ENCODE results near the gene RDH16.
"Not testable (repeated sequence)": the region's sequence is repeated elsewhere in the genome, so short reads cannot be mapped to it uniquely, and the experiment has no call there.

Gene RDH16

DNA sequence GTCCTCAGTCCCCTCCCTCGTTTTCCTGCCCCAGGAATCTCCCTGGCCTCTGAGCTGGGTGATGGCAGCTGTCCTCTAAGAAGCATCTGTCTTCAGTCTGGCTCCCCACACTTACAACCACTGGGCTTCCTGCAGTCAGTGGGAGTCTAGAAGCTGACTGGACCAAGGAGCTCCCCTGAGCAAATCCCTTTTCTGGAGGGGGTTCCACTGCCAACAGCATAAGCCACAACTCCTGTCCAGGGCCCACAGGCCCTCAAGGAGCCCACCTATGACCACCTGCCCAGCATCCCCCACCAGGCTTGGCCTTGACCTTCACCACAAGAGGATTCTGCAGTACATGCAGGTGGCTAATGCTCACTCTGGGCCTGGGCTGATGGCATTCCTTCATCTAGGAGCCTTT is 4.1 kb downstream of the RDH16 start:
- DNase-seq (ENCODE audit: low spot score), result no peak

DNA sequence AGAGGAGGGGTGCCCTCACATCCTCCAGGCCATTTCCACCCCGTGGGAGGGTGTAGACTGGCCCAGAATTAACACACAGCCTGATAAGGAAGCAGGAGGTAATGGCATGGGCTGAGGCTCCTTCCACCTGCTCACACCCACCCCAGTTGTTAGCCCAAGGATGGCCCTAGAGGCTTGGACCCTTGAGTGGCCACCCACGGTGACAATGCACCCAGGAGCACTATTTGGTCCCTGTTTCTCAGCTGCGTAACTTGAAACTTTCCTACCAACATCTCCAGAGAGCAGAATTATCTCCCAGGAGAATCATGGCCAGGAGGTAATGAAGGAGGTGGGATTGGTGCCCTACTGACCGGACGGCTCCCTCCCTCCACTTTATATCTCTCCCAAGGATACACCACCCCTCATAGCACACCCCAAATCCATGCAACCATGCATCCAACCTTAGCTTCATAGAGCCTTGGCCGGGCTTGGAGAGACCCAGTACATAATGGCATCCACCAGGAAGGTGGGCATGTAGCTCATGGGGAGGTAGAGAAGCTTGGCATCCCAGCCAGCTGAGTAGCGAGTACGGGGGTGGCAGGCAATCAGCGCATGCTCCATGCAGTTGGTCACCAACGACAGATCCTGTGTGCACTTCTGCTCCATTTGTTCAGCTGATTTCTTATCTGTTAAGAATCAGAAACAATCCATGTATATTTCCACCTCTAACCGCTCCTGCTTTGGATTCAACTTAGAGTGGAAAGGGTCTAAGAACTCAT is 5.6 kb downstream of the RDH16 start:
- no peak for DNase-seq (ENCODE audit: low spot score)

DNA sequence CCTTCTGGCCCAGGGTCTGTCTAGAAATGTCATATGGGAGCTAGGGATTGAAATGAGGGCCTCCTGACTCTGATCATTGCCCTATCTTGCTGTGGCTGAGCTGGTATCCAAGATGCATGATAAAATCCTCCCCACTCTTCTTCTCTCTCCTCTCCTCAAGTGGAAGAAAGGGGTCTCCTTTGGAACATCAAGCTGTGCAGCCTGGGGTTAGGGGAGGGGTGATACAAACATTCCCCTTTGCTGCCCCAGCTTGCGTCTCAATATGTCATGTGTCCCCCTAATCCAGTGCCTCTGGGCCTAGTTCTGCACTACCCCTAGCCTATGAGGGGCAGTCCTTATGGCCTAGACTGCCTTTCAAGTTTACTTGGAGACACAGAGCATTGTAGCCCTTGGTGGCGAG is 8.5 kb downstream of the RDH16 start:
- DNase-seq (ENCODE audit: low spot score), result no peak

DNA sequence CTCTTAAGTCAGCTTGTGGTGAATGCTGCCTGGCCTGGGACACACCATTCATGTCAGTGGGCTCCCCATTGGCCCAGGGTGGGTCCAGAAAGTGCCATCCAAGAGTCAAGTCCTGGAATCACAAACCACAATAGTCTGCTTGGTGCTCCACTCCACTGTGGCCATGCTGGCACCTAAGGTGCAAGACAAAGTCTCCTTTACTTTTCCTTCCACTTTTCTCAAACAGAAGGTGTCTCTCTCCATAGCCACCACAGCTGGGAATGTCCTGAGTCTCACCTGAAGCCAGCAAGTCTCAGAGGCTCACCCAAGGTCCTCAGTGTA is 9.0 kb downstream of the RDH16 start:
- DNase-seq (ENCODE audit: low spot score), result no peak

DNA sequence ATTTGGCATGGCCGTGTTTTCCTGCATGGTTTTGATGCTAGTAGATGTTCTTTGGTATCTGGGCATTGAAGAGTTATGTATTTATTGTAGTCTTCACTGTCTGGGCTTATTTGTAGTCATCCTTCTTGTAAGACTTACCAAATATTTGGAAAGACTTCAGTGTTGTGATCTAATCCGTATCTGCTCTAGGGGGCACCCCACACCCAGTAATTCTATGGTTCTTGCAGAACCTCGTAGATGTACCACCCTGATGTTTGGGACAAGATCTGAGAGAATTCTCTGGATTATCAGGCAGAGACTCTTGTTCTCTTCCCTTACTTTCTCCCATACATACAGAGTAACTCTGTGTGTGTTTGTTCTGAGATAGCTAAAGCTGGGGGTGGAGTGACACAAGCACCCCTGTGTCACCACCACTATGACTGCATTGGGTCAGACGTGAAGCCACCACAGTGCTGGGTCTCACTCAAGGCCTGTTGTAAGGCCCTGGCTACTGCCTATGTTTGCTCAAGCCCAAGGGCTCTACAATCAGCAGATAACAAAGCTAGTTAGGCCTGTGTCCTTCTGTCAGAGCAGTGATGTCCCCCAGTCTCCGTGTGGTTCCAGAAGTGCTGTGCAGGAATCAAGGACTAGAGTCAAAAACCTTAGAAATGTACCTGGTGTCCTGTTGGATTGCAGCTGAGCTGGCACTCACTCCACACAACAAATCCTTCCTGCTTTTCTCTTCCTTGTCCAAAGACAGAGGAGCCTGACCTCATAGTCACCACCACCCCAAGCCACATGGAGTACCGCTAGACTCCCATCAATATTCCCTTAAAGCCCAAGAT is 9.6 kb downstream of the RDH16 start:
- DNase-seq (ENCODE audit: low spot score), result no peak

DNA sequence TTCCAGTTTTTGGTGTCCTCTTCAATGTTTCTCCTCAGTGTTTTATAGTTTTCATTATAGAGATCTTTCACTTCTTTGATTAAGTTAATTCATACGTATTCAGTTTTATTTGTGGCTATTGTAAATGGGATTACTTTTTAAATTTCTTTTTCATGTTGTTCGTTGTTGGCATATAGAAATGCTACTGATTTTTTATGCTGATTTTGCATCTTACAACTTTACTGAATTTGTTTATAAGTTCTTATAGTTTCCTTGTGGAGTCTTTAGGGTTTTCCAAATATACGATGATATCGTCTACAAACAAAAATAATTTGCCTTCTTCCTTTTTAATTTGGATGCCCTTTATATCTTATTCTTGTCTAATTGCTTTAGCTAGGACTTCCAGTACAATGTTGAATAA is 13.5 kb downstream of the RDH16 start:
- no peak for DNase-seq (ENCODE audit: low spot score)

DNA sequence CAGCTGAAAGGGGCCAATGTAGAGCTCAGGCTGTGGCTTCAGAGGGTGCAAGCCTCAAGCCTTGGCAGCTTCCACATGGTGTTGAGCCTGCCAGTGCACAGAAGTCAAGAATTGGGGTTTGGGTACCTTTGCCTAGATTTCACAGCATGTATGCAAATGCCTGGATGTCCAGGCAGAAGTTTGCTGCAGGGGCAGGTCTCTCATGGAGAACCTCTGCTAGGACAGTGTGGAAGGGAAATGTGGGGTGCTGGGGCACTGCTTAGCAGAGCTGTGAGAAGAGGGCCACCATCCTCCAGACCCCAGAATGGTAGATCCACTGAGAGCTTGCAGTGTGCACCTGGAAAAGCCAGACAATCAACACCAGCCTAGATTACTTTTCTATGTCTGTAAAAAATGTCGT is 14.0 kb downstream of the RDH16 start:
- DNase-seq (ENCODE audit: low spot score), result not testable (repeated sequence)

DNA sequence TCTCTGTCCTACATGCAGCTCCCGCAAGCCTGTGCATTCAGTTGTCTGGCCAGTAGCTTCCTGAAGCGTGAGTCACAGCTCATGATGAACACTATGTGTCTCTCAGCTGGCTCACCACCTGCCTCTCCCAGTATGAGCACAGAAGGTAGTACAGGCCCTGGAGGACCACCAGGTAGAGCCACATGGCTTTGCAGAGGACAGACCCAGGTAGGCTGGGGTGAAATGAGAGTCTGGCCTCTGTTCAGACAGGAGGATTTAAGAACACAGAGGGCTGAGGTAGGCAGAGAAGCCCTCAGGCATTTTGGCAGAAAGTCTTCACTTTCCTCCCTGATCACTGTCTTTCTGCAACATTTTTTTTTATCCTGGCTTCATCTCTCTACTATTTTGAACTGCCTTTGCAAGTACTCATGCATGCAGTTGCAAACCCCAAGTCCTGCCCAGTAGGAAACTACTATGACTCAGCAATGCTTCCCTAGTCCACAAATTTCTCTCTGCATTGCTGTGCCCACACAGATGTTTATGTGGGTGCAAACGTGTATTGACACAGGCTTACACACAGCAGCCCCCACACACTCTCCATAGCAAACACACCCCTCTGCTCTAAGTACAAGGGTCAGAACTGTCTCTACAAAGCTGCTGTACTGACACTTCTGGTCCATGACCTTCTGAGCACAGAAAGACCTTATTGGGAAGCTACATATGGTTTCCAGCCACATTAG is 15.9 kb downstream of the RDH16 start:
- peak; percentile 4 for DNase-seq (ENCODE audit: low spot score)

DNA sequence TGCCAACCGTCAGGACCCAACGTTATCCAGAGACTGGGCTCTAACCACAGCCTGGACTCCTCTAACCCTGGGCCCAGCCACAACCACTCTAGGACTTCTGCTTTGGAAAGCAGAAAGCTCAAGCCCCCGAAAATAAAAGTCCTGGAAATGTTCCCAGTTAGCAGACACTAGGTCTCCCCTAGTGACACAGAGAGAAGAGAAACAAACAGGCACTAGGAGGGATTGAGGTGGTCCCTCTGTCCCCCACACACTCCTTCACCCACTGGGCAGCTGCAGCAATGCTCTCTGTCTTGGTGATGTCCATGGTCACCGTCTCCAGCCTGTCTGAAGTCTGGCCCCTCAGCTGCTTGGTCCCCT is 16.5 kb downstream of the RDH16 start:
- not testable (repeated sequence) for DNase-seq (ENCODE audit: low spot score)

DNA sequence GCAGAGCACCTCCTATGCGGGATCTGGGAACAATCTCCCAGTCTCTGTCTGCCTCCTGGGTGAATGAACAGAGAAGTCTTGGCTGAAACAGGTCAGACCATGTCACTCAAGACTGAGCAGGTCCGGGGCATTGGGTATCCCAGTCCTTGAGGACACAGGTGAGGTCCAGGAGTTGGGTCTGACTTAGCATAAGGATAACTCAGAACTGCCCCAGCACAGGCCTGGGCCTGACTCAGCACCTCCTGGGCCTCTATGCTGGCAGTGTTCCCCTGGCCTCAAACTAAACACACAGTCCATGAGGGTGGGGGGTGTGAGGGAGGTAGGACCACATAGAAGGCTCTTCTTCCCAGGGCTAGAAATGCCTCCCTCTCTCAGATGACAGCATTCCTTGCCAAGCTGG is 21.7 kb downstream of the RDH16 start:
- DNase-seq (ENCODE audit: low spot score), result no peak

DNA sequence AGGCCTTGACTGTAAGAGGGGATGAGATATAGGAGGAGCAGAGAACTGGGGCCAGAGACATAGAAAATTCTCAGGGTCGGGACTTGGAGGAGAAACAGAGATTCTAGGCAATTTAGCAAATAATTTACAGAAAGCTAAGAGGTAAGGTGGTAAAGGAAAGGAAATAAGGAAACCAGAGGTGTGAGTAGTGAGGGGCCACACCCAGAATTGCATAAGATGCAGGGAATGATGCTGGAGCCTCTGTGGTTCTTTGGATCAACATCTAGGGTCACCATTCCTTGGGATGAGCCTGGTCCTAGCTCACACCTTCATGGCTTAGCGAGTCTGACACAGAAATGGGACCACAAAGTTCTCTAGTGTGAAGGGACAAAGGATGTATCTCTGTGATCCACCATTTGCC is 22.3 kb downstream of the RDH16 start:
- no peak for DNase-seq (ENCODE audit: low spot score)

DNA sequence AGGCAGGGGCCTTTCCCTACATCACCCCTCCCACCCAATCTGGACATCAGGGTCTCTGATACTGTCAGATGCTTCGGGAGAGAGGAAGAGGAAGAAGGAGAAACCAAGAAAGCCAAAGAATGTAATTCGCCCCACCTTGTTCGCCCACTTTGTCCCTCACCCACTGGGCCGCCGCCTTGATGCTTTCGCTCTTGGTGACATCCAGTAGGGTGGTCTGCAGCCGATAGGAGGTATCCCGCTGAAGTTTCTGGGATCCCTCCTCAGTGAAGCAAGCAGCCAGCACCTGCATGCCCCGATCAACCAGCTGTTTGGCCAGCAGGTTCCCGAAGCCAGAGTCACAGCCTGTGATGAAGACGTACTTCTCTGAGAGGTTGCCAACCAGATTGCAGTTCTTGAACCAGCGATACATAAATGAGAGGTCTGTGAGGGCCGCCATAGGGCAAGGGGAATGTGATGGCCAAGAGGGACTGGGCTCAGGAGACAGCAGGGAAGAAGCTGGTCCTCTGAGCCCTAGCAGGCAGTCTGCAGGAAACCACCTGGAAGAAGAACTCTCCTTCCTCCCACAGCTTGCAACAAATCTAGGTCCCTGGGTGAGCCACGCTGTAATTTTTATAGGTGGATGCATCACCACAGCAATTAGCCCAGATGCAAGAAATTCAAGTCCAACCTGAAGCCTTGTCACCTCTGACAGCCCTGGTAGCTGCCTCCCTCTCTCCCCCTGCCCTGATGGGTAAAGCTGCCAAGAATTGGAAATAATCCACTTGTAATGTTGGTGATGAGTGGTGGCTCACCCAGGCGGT is 23.4 kb downstream of the RDH16 start, which contains the start of gene SDR9C7:
Gene SDR9C7 (minus strand): TSS at position 583 of the 800 bp plus-strand sequence. CDS start 147 bp downstream, at position 436.
- no peak for DNase-seq (ENCODE audit: low spot score)

DNA sequence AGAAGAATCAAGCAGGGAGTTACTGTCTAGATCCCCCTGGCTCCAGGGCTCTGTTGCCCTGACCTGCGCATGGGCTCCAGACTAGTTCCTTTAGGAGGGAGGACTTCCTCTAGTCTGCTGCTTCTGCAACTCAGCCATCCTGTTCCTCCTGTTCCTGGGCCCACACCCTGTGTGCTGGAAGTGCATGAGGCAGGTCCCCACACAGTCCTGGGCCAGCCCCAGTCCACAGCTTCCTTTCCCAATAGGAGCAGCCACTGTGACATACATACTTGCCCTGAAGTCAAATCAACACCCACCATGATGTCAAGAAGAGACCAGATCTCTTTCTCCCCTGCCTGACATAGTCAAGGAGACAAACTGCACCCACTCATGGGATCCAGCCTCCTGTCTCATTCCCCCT is 24.5 kb downstream of the RDH16 start:
- no peak for DNase-seq (ENCODE audit: low spot score)

DNA sequence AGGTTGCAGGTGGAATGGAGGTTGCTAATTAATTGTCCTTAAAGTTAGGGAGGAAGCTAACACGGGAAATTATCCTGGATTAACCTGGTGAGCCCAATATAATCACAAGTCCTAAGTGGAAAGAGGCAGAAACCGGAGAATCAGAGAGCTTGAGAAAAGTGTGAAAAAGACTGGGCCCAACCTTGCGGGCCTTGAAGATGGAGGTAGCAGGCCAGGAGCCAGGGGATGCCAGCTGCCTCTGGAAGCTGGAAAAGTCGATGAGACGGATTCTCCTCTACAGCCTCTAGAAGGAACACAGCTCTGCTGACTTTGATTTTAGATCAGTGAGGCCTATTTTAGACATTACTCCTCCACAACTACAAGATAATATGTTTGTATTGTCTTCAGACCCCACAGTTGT is 25.3 kb downstream of the RDH16 start:
- no peak for DNase-seq (ENCODE audit: low spot score)

DNA sequence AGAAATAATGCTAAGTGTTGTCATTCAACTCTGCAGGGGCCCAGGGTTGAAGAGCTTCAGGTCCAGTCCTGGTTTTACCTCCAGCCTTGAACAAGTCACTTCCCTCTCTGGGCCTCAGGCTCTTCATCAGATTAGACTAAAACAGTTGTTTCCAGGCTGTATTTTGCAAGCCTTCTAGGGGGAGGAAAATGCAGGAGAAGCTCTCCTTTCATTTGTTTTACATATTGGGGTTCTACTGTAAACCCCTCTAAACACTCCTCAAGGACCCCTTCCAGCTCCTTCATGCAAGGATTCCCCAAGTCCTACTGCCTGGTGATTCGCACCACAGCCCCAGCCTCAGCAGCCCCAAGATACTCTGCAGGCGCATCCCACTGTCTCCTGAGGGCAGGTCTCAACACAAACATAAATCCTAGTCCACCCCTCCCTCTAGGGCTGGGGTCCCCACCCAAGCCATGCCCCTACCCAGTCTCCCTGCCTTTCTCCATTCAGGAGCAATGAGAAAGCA is 25.9 kb downstream of the RDH16 start:
- DNase-seq (ENCODE audit: low spot score), result no peak

DNA sequence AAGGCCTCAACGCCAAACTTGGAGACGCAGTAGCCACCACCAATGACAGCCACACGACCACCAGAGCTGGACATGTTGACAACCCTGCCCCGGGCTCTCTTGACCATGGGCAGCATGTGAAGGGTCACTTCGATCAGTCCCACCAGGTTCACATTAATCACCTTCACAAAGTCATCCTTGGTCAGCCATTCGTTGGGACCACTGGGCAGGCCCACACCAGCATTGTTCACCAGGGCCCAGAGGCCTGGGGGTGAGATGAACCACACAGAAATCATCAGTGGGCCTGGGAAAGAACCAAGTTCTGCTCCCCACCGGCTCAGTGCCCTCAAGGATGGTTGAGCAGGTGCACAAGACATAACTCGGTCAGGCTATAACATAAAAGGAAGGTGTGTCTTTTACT is 27.2 kb downstream of the RDH16 start:
- no peak for DNase-seq (ENCODE audit: low spot score)

DNA sequence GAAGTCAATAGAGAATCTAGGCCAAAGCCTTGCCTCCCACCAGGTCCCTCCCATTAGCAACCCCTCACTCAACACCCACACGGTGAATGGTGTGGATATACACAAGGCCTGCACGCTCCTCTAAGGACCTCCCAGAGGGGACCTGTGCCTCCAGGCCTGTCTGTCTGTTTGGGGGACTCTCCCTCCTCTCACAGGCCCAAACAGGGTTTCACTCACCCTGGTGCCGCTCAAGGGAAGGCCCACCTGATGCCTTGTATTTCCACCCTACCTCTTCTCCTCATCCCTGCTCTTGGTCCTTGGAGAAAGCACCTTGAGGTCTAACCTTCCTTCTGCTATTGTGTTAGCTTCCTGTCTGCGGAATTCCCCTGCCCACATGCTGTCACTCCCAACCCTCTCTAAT is 27.6 kb downstream of the RDH16 start:
- DNase-seq (ENCODE audit: low spot score), result no peak

DNA sequence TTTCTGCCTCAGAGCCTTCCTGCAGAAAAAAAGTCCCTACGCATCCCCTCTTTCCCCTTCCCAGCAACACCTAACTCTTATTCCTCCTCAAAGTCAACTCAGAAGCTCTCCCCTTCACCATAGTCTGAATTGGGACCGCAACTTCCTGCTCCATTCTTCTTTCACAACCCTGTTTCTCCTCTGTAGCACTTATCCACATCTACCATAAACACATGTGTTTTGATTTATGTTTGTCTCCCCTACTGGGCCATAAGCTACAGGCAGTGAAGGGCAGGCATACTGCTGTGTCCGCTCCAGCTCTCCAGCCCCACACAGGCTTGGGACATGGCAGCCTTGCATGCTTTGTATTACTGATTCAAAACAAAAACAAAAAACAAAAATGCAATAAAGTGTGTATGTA is 29.1 kb downstream of the RDH16 start:
- no peak for DNase-seq (ENCODE audit: low spot score)

DNA sequence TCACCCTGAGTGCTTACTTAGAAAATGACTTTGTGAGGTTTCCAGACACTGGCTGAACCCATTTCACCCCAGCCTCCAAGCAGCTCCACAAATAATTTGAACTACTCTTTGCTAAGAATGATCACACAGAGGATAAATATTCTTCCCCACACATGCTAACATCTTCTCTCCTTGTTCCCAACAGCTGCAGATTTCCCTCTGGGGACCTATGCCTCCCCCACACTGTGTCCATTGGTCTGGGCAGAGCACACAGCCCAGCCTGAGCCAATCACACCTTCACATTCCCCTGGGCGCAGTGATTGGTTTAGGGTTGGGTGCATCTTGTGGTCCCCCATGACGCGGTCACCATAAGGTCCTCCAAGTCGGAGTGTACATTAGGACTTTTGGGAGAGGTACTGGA is 30.1 kb downstream of the RDH16 start:
- DNase-seq (ENCODE audit: low spot score), result no peak

DNA sequence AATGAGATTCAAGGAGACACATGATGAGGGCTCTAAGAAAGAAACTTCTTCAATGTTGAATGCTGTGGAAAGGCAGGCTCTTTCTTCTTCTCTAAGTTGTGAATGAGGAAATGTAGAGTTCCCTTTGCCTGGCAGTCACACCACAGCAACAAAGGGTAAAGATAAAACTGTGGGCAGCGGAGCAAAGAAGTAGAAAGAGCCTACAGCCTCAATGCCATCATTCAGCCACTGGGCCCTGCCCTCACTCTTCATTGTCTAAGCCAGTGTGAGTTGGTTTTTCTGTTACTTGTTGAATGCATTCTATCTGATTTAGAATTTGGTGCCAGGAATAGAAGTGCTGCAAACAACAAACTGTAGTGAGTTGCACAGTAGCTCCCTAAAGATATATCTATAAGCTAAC is 35.4 kb downstream of the RDH16 start:
- no peak for DNase-seq (ENCODE audit: low spot score)

DNA sequence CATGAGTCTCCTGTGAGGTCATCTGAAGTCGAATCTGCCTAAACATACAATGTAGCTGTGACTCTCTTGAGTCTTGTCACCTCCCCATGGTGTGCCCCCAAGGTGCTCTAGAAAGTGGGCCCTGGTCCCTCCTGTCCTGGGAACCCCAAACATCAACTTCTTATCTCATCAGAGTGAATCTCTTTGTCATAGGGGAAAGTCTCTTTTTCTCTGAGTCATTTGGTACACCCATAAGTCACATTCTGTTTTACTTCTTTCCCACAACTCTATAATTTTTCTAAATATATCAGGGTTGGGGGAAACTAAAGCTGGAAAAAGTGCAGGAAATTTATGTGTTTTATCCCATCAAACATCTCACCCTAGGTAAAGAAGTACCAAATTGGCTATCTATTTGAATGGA is 36.1 kb downstream of the RDH16 start:
- DNase-seq (ENCODE audit: low spot score), result no peak

DNA sequence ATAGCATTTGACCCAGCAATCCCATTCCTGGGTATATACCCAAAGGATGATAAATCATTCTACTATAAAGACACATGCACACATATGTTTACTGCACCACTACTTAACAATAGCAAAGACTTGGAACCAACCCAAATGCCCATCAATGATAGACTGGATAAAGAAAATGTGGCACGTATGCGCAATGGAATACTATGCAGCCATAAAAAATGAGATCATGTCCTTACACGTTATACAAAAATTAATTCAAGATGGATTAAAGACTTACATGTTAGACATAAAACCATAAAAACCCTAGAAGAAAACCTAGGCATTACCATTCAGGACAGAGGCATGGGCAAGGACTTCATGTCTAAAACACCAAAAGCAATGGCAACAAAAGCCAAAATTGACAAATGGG is 39.3 kb downstream of the RDH16 start:
- not testable (repeated sequence) for DNase-seq (ENCODE audit: low spot score)
